HUDEP-2 (cell line): ENCODE measurements around the gene CGGBP1.
"Not testable (repeated sequence)": the region's sequence is repeated elsewhere in the genome, so short reads cannot be mapped to it uniquely, and the experiment has no call there.

Experiments
- DNase-seq, 76 experiments: peaks; one replicate each; lab custom pipeline; 2025; ENCODE audit not compliant: unreplicated experiment in 76 of 76; lab: John Stamatoyannopoulos, UW

Gene CGGBP1

GRCh38 chr3:88036221-88036620, 22.6 kb downstream of the CGGBP1 start:
- DNase-seq, result no peak

- peak in 19 of 76 experiments; percentile 3 to 78 (median 14) for DNase-seq
Measured at GRCh38 chr3:88034491-88035275, 24.1 kb downstream of the CGGBP1 start.

- peak in 2 of 76 experiments; percentile 7 to 11 for DNase-seq
Measured at GRCh38 chr3:88033808-88034207, 25.0 kb downstream of the CGGBP1 start.

DNA sequence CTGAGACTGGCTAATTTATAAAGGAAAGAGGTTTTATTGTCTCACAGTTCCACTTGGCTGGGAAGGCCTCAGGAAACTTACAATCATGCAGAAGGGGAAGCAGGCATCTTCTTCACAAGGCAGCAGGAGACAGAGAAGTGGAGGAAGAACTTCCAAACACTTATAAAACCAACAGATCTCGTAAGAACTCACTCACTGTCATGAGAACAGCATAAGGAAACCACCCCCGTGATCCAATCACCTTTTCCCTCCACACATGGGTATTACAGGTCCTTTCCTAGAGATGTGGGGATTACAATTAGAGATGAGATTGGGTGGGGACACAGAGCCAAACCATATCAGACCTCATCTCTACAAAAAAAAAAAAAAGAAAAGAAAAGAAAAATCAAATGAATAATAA, 25.7 kb downstream of the CGGBP1 start:
- no peak for DNase-seq

GRCh38 chr3:88032245-88032644, 26.6 kb downstream of the CGGBP1 start:
- DNase-seq, result no peak

DNA sequence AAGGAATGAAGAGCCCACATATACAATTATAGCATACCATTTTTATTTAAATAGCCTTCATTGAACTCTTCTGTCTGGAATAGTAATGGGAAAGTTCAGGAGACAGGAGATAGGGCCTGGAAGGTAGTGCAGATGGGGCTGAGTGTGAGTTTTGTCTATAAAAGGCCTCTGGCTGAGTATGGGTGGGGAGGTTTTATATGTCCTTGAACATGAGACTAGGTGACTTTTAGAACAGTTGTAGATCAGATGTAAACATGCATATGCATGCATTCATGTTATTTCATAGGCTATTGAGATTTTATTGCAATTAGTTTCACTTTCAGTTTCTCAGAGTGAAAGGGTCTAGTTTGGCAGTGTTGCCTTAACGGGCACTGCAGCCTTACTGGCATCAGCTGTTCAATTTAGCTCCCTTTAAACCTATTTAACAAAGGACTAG, 27.1 kb downstream of the CGGBP1 start:
- DNase-seq, result peak in 7 of 76 experiments; percentile 4 to 10 (median 4)

GRCh38 chr3:88030210-88030609, 28.6 kb downstream of the CGGBP1 start:
- DNase-seq, result no peak

GRCh38 chr3:88028876-88029275, 29.9 kb downstream of the CGGBP1 start:
- no peak for DNase-seq

GRCh38 chr3:88025001-88025552, 33.7 kb downstream of the CGGBP1 start:
- no peak for DNase-seq

DNA sequence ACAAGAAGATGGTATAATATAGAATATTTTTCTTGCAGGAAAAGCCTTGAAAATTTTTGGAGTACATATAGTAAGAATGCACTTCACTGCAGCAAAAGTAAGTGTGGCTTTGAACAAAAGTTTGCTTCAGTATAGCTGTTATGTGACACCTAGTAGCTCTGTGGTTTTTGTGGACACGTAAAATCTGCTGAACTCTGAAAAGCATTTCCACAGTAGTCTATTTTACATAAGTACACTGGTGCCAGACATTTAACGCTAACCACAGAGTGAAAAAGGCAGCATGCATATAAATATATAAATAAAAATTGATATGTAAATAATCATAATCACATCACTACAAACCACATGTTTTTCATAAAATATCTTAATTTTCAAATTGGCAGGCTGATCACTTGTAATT, 39.8 kb downstream of the CGGBP1 start:
- DNase-seq, result no peak

GRCh38 chr3:88015656-88016055, 43.1 kb downstream of the CGGBP1 start:
- not testable (repeated sequence) for DNase-seq

DNA sequence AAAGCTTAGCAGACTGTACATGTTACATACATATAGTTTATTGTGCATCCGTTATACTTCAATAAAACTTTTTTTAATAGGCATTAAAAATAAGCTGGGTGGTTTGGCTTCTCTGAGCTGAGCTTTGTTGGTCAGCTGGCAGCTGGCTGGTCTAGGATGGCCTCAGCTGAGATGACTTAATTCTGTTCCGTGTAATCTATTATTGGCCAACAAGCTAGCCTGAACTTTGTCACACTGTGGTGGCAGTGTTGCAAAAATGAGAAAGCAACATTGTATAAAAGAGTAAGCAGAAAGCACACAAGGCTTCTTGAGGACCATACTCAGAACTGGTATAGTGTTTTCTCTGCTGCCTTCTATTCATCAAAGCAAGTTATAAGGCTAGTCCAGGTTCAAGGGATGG, 45.2 kb downstream of the CGGBP1 start:
- DNase-seq, result no peak

GRCh38 chr3:88010810-88011209, 48.0 kb downstream of the CGGBP1 start:
- peak in 1 of 76 experiments; percentile 7 for DNase-seq

GRCh38 chr3:88009066-88009465, 49.7 kb downstream of the CGGBP1 start:
- DNase-seq, result no peak

- peak in 1 of 76 experiments; percentile 11 for DNase-seq
Measured at GRCh38 chr3:88005066-88005465, 53.7 kb downstream of the CGGBP1 start.

DNA sequence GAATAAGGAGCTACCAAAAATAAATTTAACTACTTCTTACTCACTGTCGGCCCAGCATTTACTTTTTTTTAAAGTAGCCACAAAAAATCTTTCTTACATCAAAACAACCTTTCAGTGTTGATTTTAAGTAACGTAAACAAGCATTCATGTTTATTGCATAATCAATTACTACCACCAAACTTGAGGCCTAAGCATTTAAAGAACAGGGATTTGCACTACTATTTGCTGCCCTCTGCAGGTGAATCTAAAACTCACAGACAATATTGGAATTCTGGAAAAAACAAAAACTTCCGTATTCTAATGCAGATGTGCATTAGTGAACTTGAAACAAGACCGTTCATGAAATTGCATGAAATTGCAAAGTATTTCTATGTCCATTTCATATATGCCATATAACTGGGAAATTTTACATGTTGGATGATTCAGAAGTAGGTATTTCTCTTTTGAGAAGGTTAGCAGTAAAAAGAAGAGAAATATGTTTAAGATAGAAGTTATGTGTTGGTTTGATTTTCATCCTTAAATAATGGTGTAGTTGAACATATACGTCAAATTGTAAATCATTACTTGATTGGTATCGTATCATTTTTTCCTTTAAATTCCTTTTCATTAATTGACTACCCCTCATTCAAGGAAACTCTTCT, 55.6 kb downstream of the CGGBP1 start:
- DNase-seq, result peak in 23 of 76 experiments; percentile 2 to 52 (median 19)

DNA sequence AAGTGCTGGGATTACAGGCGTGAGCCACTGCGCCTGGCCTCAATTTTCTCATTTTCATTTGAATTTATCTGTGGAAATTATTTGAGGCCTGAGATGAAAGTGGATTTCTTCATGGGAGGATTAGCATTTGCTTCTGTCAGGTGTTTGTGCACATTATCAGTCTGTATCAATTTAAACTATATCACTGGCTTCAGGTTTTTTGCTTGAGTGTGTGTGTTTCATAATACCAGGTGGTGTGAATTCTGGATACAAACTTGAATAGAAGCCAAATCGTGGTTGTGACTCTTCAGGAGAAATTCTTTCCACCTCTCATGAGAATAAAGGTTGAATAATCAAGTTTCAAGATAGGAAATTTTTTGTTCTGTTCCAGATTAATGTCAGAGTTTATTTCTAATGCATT, 56.4 kb downstream of the CGGBP1 start:
- DNase-seq, result no peak
